H1 (cell line): ENCODE measurements around the gene ADAMTSL2. TPM values are rescaled to one million over a fixed set of nuclear protein-coding genes. Genes with fewer than 3 reads are reported as not detected.

ENCODE experiments used
- CTCF ChIA-PET: fragments of 300-600 bp; sonication (Branson Sonifier 250); formaldehyde crosslinking; loops from one replicate; lab custom pipeline; 2021; ENCODE audit not compliant: partially characterized antibody; lab: Charles Lee
- POLR2A ChIA-PET: fragments of 300-600 bp; sonication (Branson Sonifier 250); formaldehyde crosslinking; loops from one replicate; lab custom pipeline; 2021; ENCODE audit warnings: inconsistent platforms; ENCODE audit not compliant: partially characterized antibody; lab: Charles Lee
- DNase-seq, 2 experiments: peaks; one replicate each; pipeline versions ENCODE4 v3.0.0 to v3.0.0-alpha.2; 2010 to 2022; ENCODE audit warnings: low spot score in 2 of 2, low read depth in 1 of 2, mixed read lengths in 1 of 2
- FAIRE-seq: peaks from 2 replicates; lab custom pipeline; 2011; peaks lifted over from hg19 to GRCh38; lab: Jason Lieb, UNC
- H2AFZ ChIP-seq: 2 replicates; pipeline ENCODE4 v1.8.1; 2012; ENCODE audit warnings: low read length, inconsistent platforms
- H2AK5ac ChIP-seq: 2 replicates; pipeline ENCODE4 v1.6.1; 2013; ENCODE audit warnings: low read depth, low read length
- H2BK120ac ChIP-seq: replicated peaks from 2 replicates; pipeline ENCODE3; 2013; ENCODE audit warnings: low read depth, low read length, inconsistent platforms
- H2BK12ac ChIP-seq: 2 replicates; pipeline ENCODE4 v1.6.1; 2013; ENCODE audit warnings: low read depth, low read length
- H2BK15ac ChIP-seq: 2 replicates; pipeline ENCODE4 v1.6.1; 2013; ENCODE audit warnings: low read length
- H2BK20ac ChIP-seq: 2 replicates; pipeline ENCODE4 v1.6.1; 2013; ENCODE audit warnings: low read length
- H2BK5ac ChIP-seq: 2 replicates; pipeline ENCODE4 v1.6.1; 2013; ENCODE audit warnings: low read depth, low read length
- H3K14ac ChIP-seq: 2 replicates; pipeline ENCODE4 v1.6.1; 2013; ENCODE audit warnings: inconsistent platforms; ENCODE audit not compliant: insufficient read length
- H3K18ac ChIP-seq: 2 replicates; pipeline ENCODE4 v1.6.1; 2013; ENCODE audit warnings: low read length; ENCODE audit errors: extremely low read depth
- H3K23ac ChIP-seq: 2 replicates; pipeline ENCODE4 v1.6.1; 2013; ENCODE audit warnings: inconsistent platforms; ENCODE audit not compliant: insufficient read length
- H3K23me2 ChIP-seq: 2 replicates; pipeline ENCODE4 v1.6.1; 2013; ENCODE audit warnings: low read depth, low read length
- H3K27ac ChIP-seq: 2 replicates; pipeline ENCODE4 v1.6.1; 2011; ENCODE audit warnings: low read depth, low read length, inconsistent platforms
- H3K27me3 ChIP-seq, 4 experiments: replicated peaks in 1 of 4; 1 replicate in 1 of 4; 2 replicates in 3 of 4; pipeline versions ENCODE4 v1.6.1 to v1.8.1; 2011 to 2013; ENCODE audit warnings: low read length in 3 of 4, mild to moderate bottlenecking in 3 of 4, inconsistent platforms in 2 of 4, mixed read lengths in 2 of 4, moderate library complexity in 1 of 4; ENCODE audit not compliant: control insufficient read depth in 3 of 4, insufficient read depth in 3 of 4; ENCODE audit errors: extremely low read depth in 1 of 4
- H3K36me3 ChIP-seq, 4 experiments: 2 replicates each; pipeline versions ENCODE4 v1.6.1 to v1.8.1; 2011 to 2013; ENCODE audit warnings: mild to moderate bottlenecking in 4 of 4, low read length in 3 of 4, moderate library complexity in 2 of 4, control low read depth in 1 of 4, inconsistent platforms in 1 of 4; ENCODE audit not compliant: insufficient read depth in 4 of 4, control insufficient read depth in 2 of 4
- H3K4ac ChIP-seq: replicated peaks from 2 replicates; pipeline ENCODE3; 2013; ENCODE audit warnings: low read length, low read depth, mixed read lengths, inconsistent platforms; ENCODE audit not compliant: insufficient read length
- H3K4me1 ChIP-seq, 4 experiments: replicated peaks in 1 of 4; 1 replicate in 1 of 4; 2 replicates in 3 of 4; pipeline versions ENCODE4 v1.6.1 to v1.8.1; 2011 to 2013; ENCODE audit warnings: low read length in 3 of 4, inconsistent platforms in 2 of 4, mixed read lengths in 1 of 4; ENCODE audit not compliant: insufficient read depth in 4 of 4, control insufficient read depth in 3 of 4
- H3K4me2 ChIP-seq, 2 experiments: 2 replicates each; pipeline versions ENCODE4 v1.6.1 to v1.8.1; 2011 to 2013; ENCODE audit warnings: low read depth in 2 of 2, low read length in 2 of 2, control low read depth in 1 of 2, inconsistent platforms in 1 of 2, mild to moderate bottlenecking in 1 of 2; ENCODE audit not compliant: insufficient read depth in 1 of 2
- H3K4me3 ChIP-seq, 4 experiments: fragments of 200-600, 300-600 bp in 1 of 4; sonication (generic), shearing (Covaris generic), sonication (Bioruptor Twin) in 1 of 4; 2 replicates each; pipeline versions ENCODE4 v1.5.1 to v1.8.1; 2011 to 2016; ENCODE audit warnings: low read length in 4 of 4, low read depth in 3 of 4, control low read depth in 2 of 4, inconsistent platforms in 2 of 4, mild to moderate bottlenecking in 2 of 4, mixed read lengths in 1 of 4, moderate library complexity in 1 of 4; ENCODE audit not compliant: insufficient read depth in 2 of 4; ENCODE audit errors: extremely low read depth in 1 of 4
- H3K56ac ChIP-seq: replicated peaks from 2 replicates; pipeline ENCODE3; 2013; ENCODE audit warnings: low read depth, mild to moderate bottlenecking, mixed read lengths, low read length, inconsistent platforms; ENCODE audit not compliant: insufficient read length
- H3K79me1 ChIP-seq: 2 replicates; pipeline ENCODE4 v1.6.1; 2013; ENCODE audit warnings: low read depth, low read length, control low read depth
- H3K79me2 ChIP-seq, 2 experiments: 2 replicates each; pipeline versions ENCODE4 v1.6.1 to v1.8.1; 2012 to 2013; ENCODE audit warnings: low read length in 2 of 2, mild to moderate bottlenecking in 2 of 2, inconsistent platforms in 1 of 2; ENCODE audit not compliant: insufficient read depth in 2 of 2, control insufficient read depth in 1 of 2
- H3K9ac ChIP-seq, 4 experiments: replicated peaks in 1 of 4; 1 replicate in 1 of 4; 2 replicates in 3 of 4; pipeline versions ENCODE4 v1.6.1 to v1.8.1; 2011 to 2013; ENCODE audit warnings: low read depth in 3 of 4, low read length in 3 of 4, control low read depth in 2 of 4, mild to moderate bottlenecking in 2 of 4, moderate library complexity in 2 of 4, inconsistent platforms in 1 of 4; ENCODE audit errors: extremely low read depth in 1 of 4
- H3K9me3 ChIP-seq, 2 experiments: 2 replicates each; pipeline versions ENCODE4 v1.6.1 to v1.8.1; 2012 to 2013; ENCODE audit warnings: mild to moderate bottlenecking in 2 of 2, moderate library complexity in 2 of 2, control low read depth in 1 of 2, inconsistent platforms in 1 of 2, low read depth in 1 of 2, low read length in 1 of 2, mixed read lengths in 1 of 2; ENCODE audit not compliant: insufficient read depth in 2 of 2
- H4K20me1 ChIP-seq, 2 experiments: replicated peaks in 1 of 2; 2 replicates each; pipeline versions ENCODE3 to v1.8.1; 2011 to 2013; ENCODE audit warnings: inconsistent platforms in 2 of 2, low read length in 2 of 2, mild to moderate bottlenecking in 1 of 2; ENCODE audit not compliant: insufficient read depth in 2 of 2, control insufficient read depth in 1 of 2
- H4K5ac ChIP-seq: 2 replicates; pipeline ENCODE4 v1.6.1; 2013; ENCODE audit warnings: low read length, low read depth, mixed read lengths, inconsistent platforms; ENCODE audit not compliant: insufficient read length
- H4K8ac ChIP-seq: 2 replicates; pipeline ENCODE4 v1.8.0; 2013; ENCODE audit warnings: mild to moderate bottlenecking, moderate library complexity, low read length, inconsistent platforms; ENCODE audit not compliant: insufficient read depth; ENCODE audit errors: extremely low read depth
- H4K91ac ChIP-seq: replicated peaks from 2 replicates; pipeline ENCODE3; 2013; ENCODE audit warnings: low read length, mixed read lengths, inconsistent platforms; ENCODE audit not compliant: insufficient read length
- ASH2L ChIP-seq: fragments of 200-600, 300-600 bp; sonication (generic); IDR thresholded peaks from one replicate; pipeline ENCODE4 v1.7.1; 2017; ENCODE audit warnings: low read length
- E2F6 ChIP-seq: IDR thresholded peaks from 2 replicates; pipeline ENCODE4 v1.6.1; 2012; ENCODE audit warnings: inconsistent platforms
- HDAC6 ChIP-seq: IDR thresholded peaks from one replicate; pipeline ENCODE4 v1.7.1; 2012; ENCODE audit warnings: low read depth, mild to moderate bottlenecking, inconsistent platforms, low read length, moderate library complexity
- JUN ChIP-seq: IDR thresholded peaks from 2 replicates; pipeline ENCODE4 v1.6.1; 2011; ENCODE audit warnings: low read depth, mild to moderate bottlenecking, improper control_type of control experiment, low read length
- TCF12 ChIP-seq: IDR thresholded peaks from 2 replicates; pipeline ENCODE4 v1.6.1; 2011; ENCODE audit warnings: low read depth, mild to moderate bottlenecking, low read length
- WGBS, 2 experiments: shearing (Covaris generic) in 1 of 2; methylation state at CpG; one replicate each; pipeline versions ENCODE4 v1.1.6 to v1.1.7; 2013 to 2015; ENCODE audit warnings: low lambda C conversion rate in 2 of 2, mixed read lengths in 2 of 2, inconsistent platforms in 1 of 2, low coverage in 1 of 2, missing lambda C conversion rate in 1 of 2; ENCODE audit not compliant: insufficient replicate concordance in 2 of 2, insufficient coverage in 1 of 2, insufficient read length in 1 of 2; ENCODE audit errors: extremely low coverage in 1 of 2, missing lambda C conversion rate in 1 of 2; 5-methylcytosine and 5-hydroxymethylcytosine counted together
- polyA plus RNA-seq, 7 experiments: library from polyadenylated mRNA; depleted of rRNA in 3 of 7; stranded (reverse) in 5 of 7; unstranded in 2 of 7; fragments of >200 nt in 5 of 7; fragments of 200-250 nt in 2 of 7; gene quantifications; 1 replicate in 5 of 7; 2 replicates in 1 of 7; 4 replicates in 1 of 7; pipeline versions ENCODE4 v1.2.1 to v1.2.3, GENCODE V29; 2011 to 2013; ENCODE audit warnings: missing spikeins in 2 of 7, mixed read lengths in 2 of 7
- total RNA-seq: library from RNA; stranded (reverse); fragmentation: NEBNext Ultra II Directional; extraction: Animal tissue kit (Norgen Biotek cat#: 25700); gene quantifications from 2 replicates; pipeline ENCODE4 v1.2.1, GENCODE V29; 2021

ADAMTSL2 gene
- total and polyA plus RNA-seq, 2 of the 8 experiments (the other 6 are each of a cell fraction or from before 2014, with no cell fraction given), result 0.74 to 0.76 TPM

- peak overlapping the region; percentile 64 for H4K91ac ChIP-seq
- FAIRE-seq (no peak), DNase-seq (peak in 1 of 2 experiments; percentile 73)
- peak overlapping the region; percentile 80; the same call in 1 of the 2 replicates for H2BK12ac ChIP-seq
- H3K36me3 ChIP-seq, result no peaks in the 10 kb centered on the region
- H4K20me1 ChIP-seq, result no peaks in the 10 kb centered on the region
- H3K23ac ChIP-seq, result no peak overlapping the region
- H2BK15ac ChIP-seq, result peak overlapping the region; percentile 88; the same call in 1 of the 2 replicates
- no peak overlapping the region for H3K9ac ChIP-seq
- H3K56ac ChIP-seq, result no peak overlapping the region
- H2BK20ac ChIP-seq, result peak overlapping the region; percentile 28; the same call in 1 of the 2 replicates
- 0 out of 2 replicates have a peak overlapping the region, but pooled peaks have one; percentile 26 for H2AK5ac ChIP-seq
- peak overlapping the region in 1 of 2 experiments; percentile 47; a peak in 2 of 4 replicates for H3K4me2 ChIP-seq
- no peaks in the 10 kb centered on the region for H3K23me2 ChIP-seq
- H3K27me3 ChIP-seq, result no peaks in the 10 kb centered on the region
- ChIA-PET POLR2A (interaction anchor here (0.7 to 3.3 kb wide), 6 partner anchors 9 to 45 kb away, joined by 3 to 7 read pairs (median 3); no protein-coding TSS in a partner anchor), CTCF (interaction anchor here (0.6 to 4.2 kb wide), 23 partner anchors 10 to 183 kb away, joined by 3 to 17 read pairs (median 4); partner anchors contain the start of gene ADAMTSL2)
- peak overlapping the region; percentile 81 for H2BK5ac ChIP-seq
- peaks cover 3 to 22% (median 17%) of the 10 kb centered on the region in 4 experiments for H3K4me1 ChIP-seq
- H3K9me3 ChIP-seq, result peaks cover 0 to 3% of the 10 kb centered on the region in 2 experiments; a peak in 1 of 4 replicates
- peak overlapping the region; percentile 90 for H3K18ac ChIP-seq
- H4K5ac ChIP-seq, result peak overlapping the region; percentile 3
- peak overlapping the region; percentile 36 for H4K8ac ChIP-seq
- no peak overlapping the region for H3K14ac ChIP-seq
- H3K79me2 ChIP-seq, result no peaks in the 10 kb centered on the region
- H3K79me1 ChIP-seq, result no peaks in the 10 kb centered on the region
- TF ChIP-seq HDAC6 (no peak), E2F6 (0 out of 2 replicates have a peak, but pooled peaks have one; percentile 12), JUN (no peak), TCF12 (peak; percentile 77; the same call in 1 of the 2 replicates), ASH2L (peak; percentile 22)
- peak overlapping the region; percentile 47; the same call in 1 of the 2 replicates for H3K27ac ChIP-seq
- peak overlapping the region in 1 of 4 experiments; percentile 24; a peak in 1 of 8 replicates for H3K4me3 ChIP-seq
- peak overlapping the region; percentile 19 for H3K4ac ChIP-seq
- peak overlapping the region; percentile 50 for H2BK120ac ChIP-seq
- 36% methylated on average over 25 of the region's 28 CpGs; no CpG with 5 or more reads in 1 of the 2 experiments for WGBS, 2 experiments
- H2AFZ ChIP-seq, result peak overlapping the region; percentile 26; the same call in 1 of the 2 replicates
These were observed 50.3 kb downstream of the ADAMTSL2 start for GRCh38 chr9:133584559-133585476.
